ENCODE data around the gene C17orf75.

GRCh38 chr17:32297424-32297823, 44.5 kb downstream of the C17orf75 start:
- TF ChIP-seq CTCF (IDR thresholded peaks at IDR 0.05) (no peak), POLR2A (IDR thresholded peaks at IDR 0.05) (no peak)
